HG02763 (cell line): ENCODE measurements around the gene ELFN1.

Experiments used
- ATAC-seq: cut with Tn5 transposase; IDR thresholded peaks from one replicate; pipeline ENCODE4 v1.9.1; 2021; ENCODE audit warnings: mild to moderate bottlenecking, moderate library complexity; ENCODE audit not compliant: unreplicated experiment

The ELFN1 gene

GRCh38 chr7:1675036-1675671 is 5.1 kb downstream of the ELFN1 start:
- ATAC-seq, result no peak

DNA sequence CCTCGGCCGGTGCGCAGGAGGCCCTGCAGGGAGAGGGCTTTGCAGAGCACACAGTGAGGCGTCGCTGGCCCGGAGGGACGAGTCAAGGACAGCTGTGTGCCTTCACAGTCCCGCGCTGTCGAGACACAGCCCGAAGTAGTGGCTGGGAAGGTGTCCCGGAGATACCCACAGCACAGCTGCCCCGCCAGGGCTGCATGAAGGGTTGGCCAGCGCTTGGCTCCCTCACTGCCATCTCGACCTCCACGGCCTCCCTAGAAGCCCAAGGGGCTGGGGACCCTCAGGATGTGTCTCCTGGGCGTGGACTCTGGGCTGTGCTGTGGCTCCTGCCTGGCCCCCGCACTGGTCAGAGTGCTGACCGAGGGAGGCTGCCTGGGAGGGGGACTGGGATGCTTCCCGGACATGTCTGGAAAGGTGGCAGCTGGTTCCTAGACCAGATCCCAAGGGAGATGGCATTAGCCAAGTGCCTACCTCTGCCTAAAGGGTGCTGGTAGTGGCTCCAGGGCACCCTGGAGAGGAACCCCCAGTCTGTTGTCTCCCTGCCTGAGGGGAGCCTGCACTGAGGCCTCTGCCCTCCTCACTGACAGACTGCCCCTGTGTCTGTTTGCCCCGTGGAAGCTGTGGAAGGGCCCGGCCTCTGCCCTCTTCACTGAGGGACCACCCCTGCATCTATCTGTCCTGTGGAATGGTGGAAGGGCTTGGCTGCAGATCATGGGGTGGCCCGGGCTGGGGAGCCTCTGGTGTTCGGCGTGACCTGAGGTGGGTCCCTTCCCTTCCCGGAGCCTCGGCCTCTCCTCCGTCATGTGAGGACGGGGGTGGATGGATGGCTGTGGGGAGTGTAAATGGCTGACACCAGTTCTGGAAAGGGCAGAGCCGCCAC is 5.8 kb downstream of the ELFN1 start:
- ATAC-seq, result no peak

GRCh38 chr7:1676550-1677078 is 6.5 kb downstream of the ELFN1 start:
- no peak for ATAC-seq

GRCh38 chr7:1677206-1678080 is 7.4 kb downstream of the ELFN1 start:
- no peak for ATAC-seq

- no peak for ATAC-seq
Measured at GRCh38 chr7:1678081-1678543, 8.0 kb downstream of the ELFN1 start.

DNA sequence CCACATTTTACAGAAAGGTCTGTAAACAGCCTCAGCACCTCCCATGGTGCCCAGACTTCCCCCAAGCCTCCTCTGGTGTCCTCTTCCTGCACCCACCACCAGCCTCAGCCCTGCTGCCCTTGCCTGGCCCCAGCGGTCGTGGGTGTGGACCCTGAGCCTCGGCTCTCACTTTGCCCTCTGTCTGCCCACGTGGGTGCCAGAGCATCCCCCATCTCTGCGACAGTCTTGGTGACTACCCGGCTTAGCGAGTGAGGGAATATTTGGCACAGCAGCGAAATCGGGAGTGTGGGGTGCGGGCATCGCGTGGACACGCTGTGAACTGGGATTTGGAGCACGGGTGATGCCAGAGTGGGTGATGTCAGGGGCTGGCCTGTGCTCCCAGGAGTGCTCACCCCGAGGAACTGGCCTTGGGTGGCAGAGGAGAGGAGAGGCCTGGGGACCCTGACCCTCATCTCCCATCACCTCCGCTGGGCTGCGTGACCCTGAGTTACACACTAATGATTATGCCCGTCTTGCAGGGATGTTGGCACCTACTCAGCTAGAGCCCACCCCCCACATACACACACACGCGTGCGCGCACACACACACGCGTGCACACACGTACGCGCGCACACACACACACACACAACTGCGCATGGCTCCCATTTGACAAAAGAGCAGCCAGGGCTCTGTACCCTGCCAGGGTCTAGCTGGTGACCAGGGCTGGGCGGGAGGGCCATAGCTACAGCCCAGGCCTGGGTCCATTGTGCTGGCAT is 8.7 kb downstream of the ELFN1 start:
- no peak for ATAC-seq

GRCh38 chr7:1679326-1679965 is 9.4 kb downstream of the ELFN1 start:
- no peak for ATAC-seq

GRCh38 chr7:1679966-1680730 is 10.1 kb downstream of the ELFN1 start:
- ATAC-seq, result no peak

DNA sequence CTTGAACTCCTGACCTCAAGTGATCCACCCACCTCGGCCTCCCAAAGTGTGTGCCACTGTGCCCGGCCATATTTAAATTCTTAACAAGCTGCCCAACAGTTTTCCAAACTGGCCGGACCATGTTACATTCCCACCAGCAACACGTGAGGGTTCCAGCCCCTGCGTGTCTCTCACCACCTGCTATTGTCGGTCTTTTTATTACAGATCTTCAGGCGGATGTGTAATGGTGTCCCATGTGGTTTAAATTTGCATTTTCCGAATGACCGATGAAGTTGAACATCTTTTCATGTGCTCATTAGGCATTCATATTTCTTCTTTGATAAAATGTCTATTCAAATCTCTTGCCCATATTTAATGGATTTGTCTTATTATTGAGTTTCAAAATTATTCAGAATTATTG is 11.5 kb downstream of the ELFN1 start:
- no peak for ATAC-seq

DNA sequence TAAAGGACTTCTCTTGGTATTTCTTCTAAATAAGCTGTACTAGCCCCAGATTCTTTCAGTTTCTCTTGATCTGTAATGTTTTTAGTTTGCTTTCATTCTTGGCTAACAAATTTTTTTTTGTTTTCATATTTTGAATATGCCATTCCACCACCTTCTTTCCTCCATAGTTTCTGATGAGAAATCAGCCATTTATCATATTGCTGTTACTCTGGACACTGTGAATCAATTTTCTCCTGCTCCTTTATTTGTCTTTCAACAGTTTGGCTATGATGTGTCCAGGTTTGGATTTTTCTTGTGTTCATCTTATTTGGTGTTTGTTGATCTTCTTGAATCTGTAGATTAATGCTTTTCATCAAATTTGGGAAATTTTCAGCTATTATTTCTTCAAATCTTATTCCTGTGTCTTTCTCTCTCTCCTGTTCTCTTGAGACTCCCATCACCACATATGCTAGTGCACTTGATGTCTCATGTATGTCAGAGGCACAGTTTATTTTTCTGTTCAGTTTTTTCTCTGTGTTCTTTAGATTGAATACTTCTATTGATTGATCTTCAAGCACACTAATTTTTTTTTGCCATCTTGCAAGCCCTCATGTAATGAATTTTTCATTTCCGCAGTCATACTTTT is 15.0 kb downstream of the ELFN1 start:
- no peak for ATAC-seq

DNA sequence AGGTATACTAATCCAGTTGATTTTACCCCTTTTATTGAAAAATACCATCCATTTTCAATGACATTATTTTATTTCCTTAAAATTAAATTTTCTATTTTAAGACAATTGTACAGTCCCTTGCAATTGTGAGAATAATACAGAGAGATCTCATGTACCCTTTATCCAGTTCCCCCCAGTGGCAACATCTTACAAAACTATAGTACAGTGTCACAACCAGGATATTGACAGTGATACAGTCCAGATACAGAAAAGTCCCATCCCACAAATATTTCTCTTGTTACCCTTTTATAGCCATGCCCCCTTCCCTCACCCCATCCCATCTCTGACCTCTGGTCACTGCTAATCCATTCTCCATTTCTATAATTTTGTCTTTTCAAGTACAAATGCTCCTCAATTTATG is 18.5 kb downstream of the ELFN1 start:
- no peak for ATAC-seq

DNA sequence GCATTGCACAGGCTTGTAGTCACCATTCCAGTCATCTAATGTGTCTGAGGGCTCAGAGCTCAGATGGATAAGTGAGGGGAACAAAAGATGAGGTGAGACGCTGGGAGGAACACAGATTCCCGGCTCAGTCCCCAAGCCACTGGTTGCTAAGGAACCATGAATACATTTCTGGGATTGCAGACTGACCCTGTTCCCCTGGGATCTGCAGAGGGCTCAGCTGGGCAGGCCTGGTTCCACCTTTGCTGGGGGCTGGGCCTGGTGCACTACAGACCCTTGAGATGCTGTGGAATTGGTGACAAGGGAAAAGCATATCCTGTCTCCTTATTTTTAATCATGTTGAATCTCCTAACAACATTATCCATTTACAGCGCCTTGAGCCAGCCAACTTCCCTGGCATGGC is 19.2 kb downstream of the ELFN1 start:
- ATAC-seq, result no peak

DNA sequence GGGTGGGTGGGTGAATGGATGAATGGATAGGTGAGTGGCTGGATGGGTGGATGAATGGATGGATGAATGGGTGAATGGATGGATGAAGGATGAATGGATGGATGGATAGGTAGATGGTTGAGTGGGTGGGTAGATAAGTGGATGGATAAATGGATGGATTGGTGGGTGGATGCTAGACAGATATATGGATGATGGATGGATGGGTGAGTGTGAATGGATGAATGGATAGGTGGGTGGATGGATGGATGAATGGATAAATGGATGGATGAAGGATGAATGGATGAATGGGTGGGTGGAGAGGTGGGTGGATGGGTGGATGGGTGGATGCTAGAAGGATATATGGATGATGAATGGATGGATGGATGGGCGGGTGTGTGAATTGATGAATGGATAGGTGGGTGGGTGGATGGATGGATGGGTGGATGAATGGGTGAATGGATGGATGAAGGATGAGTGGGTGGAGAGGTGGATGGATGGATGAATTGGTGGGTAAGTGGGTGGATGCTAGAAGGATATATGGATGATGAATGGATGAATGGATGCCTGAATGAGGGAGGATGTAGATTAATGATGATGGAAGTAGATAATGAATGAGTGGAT is 20.4 kb downstream of the ELFN1 start:
- no peak for ATAC-seq

DNA sequence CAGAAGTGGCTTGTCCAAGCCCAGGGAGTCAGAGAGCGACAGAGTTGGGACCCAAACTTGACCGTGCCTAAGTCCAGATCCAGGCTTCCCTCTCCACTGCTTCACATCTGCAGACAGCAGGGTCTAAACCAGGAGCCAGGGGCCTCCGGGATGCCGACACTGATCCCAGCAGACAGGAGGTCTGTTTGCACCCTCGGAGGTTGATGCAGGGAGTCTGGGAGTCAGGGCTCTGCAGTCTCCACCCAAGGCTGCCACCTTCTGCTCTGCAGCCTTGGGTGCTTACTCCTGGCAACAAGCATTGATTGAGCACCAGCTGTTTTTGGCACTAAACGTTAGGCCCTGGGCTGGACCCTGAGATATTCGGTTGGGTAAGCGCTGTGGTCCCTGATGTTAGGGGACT is 21.0 kb downstream of the ELFN1 start:
- no peak for ATAC-seq

DNA sequence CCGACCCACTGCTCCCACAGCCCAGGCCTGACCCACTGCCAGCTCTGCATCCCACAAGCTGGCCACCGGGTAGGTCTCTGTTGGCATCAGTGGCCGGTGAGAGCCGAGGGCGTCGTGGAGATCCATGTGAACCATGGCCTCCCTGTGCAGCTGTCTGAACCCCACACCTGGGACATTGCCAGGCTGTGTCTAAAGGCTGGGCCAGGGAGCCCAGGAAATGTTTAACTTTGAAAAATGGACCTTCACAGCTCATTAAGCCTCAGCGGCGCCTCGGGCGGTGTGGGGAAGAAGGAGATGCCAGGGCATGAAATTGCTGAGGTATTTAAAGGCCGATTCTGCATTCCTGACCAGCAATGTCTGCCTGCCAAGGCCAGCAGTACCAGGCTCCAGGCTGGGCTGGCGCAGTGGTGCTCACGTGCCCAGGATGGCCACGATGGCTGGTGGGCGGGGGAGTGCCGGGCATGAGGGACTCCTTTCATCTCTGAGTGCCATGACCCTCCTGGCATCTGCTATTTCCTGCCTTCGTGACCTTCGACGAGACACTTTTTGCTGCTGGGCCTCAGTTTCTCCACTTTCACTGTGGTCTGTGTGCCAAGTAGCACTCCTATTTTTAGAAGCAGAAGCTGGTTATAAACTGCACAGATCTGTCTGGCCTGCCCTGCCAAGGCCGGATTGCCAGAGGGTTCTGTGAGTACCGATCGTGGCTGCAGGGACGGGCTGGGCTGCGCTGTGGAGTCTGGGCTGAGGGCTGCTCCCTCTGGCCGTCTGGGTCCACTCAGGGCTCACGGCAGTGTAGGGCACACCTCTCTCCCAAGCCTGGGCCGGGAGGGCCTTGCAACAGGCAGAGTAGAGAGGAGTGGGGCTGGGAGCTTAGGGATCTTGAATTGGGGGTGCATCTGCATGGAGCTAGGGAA is 21.8 kb downstream of the ELFN1 start:
- no peak for ATAC-seq

- ATAC-seq, result no peak
Measured at GRCh38 chr7:1692515-1693418, 22.7 kb downstream of the ELFN1 start.
